ENCODE data around the gene TMEM252. TPM values are rescaled to one million over a fixed set of nuclear protein-coding genes. Genes with fewer than 3 reads are reported as not detected.

TMEM252 gene
- polyA plus RNA-seq, 2 of the 4 experiments (the other 2 are of a cell fraction): not detected

DNA sequence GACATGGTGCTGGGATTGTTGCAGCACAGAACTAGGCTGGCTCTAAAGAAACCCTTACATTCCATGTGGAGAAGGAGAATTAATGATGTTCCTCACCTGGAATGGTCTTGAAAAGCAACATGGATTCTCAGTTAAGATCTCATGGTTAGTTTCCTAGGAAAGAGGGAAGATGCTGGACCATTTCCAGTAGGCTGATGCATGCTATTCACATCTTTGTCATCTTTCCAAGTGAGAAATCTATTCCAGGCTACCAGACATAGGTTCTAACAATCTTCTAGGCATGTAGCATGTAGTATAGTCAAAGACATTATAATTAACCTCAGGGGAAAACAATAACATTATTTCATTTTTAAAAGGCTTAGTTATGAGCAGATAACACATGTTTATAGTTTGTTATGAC is 44.3 kb downstream of the TMEM252 start:
- no peak for FAIRE-seq
- ChIA-PET CTCF (no interaction called here), POLR2A (no interaction called here)
- Histone ChIP-seq H3K27ac (no peak overlapping the region), H3K4me1 (peaks cover 15% of the 10 kb centered on the region), H3K9me3 (no peaks in the 10 kb centered on the region), H3K4me3 (no peak overlapping the region), H3K4me2 (no peak overlapping the region)
- TF ChIP-seq, protein P1, sequence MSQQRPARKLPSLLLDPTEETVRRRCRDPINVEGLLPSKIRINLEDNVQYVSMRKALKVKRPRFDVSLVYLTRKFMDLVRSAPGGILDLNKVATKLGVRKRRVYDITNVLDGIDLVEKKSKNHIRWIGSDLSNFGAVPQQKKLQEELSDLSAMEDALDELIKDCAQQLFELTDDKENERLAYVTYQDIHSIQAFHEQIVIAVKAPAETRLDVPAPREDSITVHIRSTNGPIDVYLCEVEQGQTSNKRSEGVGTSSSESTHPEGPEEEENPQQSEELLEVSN (IDR thresholded peaks at IDR 0.05; ENCODE audit: borderline replicate concordance, low read depth): no peak
- TF ChIP-seq CHD2 (IDR thresholded peaks at IDR 0.05; ENCODE audit: low read length, partially characterized antibody) (no peak), ZC3H11A (IDR thresholded peaks at IDR 0.05) (no peak), POLR2AphosphoS2 (conservative IDR thresholded peaks at IDR 0.05; ENCODE audit: low read length) (no peak), EHF (CRISPR knock-in tag; IDR thresholded peaks at IDR 0.05) (no peak), CHD4 (IDR thresholded peaks at IDR 0.05; ENCODE audit: borderline replicate concordance) (no peak), ZFP36 (IDR thresholded peaks at IDR 0.05; ENCODE audit: borderline replicate concordance, partially characterized antibody) (no peak), RNF2 (IDR thresholded peaks at IDR 0.05; ENCODE audit: borderline replicate concordance, low read depth) (no peak), HOXB13 (CRISPR knock-in tag; IDR thresholded peaks at IDR 0.05; ENCODE audit: low read depth) (no peak), EP300 (IDR thresholded peaks at IDR 0.05) (no peak), BHLHE40 (IDR thresholded peaks at IDR 0.05; ENCODE audit: low read depth, low read length) (no peak), NR3C1 (IDR thresholded peaks at IDR 0.05) (no peak), NPAS2 (CRISPR knock-in tag; IDR thresholded peaks at IDR 0.05; ENCODE audit: borderline replicate concordance) (no peak), HOXA7 (CRISPR knock-in tag; IDR thresholded peaks at IDR 0.05) (no peak), SREBF2 (IDR thresholded peaks at IDR 0.05) (no peak)
- TF ChIP-seq, protein P2, sequence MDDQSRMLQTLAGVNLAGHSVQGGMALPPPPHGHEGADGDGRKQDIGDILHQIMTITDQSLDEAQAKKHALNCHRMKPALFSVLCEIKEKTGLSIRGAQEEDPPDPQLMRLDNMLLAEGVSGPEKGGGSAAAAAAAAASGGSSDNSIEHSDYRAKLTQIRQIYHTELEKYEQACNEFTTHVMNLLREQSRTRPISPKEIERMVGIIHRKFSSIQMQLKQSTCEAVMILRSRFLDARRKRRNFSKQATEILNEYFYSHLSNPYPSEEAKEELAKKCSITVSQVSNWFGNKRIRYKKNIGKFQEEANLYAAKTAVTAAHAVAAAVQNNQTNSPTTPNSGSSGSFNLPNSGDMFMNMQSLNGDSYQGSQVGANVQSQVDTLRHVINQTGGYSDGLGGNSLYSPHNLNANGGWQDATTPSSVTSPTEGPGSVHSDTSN (IDR thresholded peaks at IDR 0.05): no peak
- TF ChIP-seq, protein P3, sequence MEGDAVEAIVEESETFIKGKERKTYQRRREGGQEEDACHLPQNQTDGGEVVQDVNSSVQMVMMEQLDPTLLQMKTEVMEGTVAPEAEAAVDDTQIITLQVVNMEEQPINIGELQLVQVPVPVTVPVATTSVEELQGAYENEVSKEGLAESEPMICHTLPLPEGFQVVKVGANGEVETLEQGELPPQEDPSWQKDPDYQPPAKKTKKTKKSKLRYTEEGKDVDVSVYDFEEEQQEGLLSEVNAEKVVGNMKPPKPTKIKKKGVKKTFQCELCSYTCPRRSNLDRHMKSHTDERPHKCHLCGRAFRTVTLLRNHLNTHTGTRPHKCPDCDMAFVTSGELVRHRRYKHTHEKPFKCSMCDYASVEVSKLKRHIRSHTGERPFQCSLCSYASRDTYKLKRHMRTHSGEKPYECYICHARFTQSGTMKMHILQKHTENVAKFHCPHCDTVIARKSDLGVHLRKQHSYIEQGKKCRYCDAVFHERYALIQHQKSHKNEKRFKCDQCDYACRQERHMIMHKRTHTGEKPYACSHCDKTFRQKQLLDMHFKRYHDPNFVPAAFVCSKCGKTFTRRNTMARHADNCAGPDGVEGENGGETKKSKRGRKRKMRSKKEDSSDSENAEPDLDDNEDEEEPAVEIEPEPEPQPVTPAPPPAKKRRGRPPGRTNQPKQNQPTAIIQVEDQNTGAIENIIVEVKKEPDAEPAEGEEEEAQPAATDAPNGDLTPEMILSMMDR (IDR thresholded peaks at IDR 0.05): no peak
- TF ChIP-seq, protein P4, sequence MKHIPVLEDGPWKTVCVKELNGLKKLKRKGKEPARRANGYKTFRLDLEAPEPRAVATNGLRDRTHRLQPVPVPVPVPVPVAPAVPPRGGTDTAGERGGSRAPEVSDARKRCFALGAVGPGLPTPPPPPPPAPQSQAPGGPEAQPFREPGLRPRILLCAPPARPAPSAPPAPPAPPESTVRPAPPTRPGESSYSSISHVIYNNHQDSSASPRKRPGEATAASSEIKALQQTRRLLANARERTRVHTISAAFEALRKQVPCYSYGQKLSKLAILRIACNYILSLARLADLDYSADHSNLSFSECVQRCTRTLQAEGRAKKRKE (CRISPR knock-in tag; IDR thresholded peaks at IDR 0.05; ENCODE audit: low read depth): no peak
- DNase-seq (ENCODE audit: low read depth in 1 of 2, low spot score in 1 of 2): no peak
- ATAC-seq: no peak

DNA sequence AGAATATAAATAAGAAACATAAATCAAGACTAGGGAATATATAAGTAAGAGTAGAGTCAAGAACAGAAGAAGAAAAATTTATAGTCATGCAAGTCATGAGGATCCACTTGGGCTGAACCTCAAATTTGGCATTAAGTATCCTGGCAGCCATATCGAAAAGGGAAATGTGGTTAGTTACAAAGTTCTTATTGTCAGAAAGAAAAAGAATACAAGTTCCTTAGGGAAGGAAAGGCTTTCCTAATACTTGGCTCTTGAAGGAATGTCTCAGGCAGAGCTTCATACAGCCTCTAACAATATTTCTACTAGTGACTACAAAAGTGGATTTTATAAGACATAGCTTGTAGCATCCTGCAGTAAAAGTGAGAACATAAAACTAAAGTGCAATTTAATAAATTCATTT is 45.4 kb downstream of the TMEM252 start:
- no peak for DNase-seq (ENCODE audit: low read depth in 1 of 2, low spot score in 1 of 2)
- Histone ChIP-seq H3K27ac (no peak overlapping the region), H3K4me2 (no peak overlapping the region), H3K4me3 (no peak overlapping the region), H3K4me1 (peaks cover 4% of the 10 kb centered on the region), H3K9me3 (no peaks in the 10 kb centered on the region)
- POLR2A ChIA-PET: no interaction called here
- CTCF ChIA-PET: interaction anchor here (1.4 kb wide), 1 partner anchor 12 kb away, joined by 3 read pairs; no protein-coding TSS in a partner anchor
- no peak for ATAC-seq
- 59% methylated on average over 1 of the region's 1 CpG for WGBS (ENCODE audit: missing lambda C conversion rate)
- TF ChIP-seq RFX5 (IDR thresholded peaks at IDR 0.05) (no peak), KDM5A (IDR thresholded peaks at IDR 0.05) (no peak), SREBF2 (IDR thresholded peaks at IDR 0.05) (no peak), JUNB (IDR thresholded peaks at IDR 0.05) (no peak)
- TF ChIP-seq, protein P5, sequence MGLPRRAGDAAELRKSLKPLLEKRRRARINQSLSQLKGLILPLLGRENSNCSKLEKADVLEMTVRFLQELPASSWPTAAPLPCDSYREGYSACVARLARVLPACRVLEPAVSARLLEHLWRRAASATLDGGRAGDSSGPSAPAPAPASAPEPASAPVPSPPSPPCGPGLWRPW (IDR thresholded peaks at IDR 0.05): no peak
- FAIRE-seq: no peak
